Measurements from ENCODE around the gene AFAP1. TPM values are rescaled to one million over a fixed set of nuclear protein-coding genes. Genes with fewer than 3 reads are reported as not detected.

Gene AFAP1
- total and polyA plus RNA-seq, 5 donors from 2014 or later: 1.8 to 5.0 (median 2.2) TPM

DNA sequence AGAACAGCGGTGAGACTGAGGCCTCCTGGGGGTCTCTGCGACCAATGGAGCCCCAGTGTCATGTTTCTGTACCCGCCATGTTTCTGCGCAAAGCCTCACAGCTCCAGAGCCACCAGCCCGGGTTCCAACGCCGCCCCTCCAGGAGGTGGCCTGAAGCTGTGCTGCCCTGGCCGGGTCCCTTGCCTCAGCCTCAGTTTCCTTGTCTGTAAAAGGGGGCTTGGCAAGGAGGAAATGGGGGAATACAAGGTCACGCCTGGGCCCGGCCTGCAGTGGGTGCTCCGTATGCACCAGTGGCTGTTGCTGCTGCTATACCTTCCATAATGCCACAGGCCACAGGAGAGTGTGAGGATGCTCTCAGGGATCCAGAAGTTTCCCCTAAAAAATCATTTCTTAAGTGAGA, 229.5 kb downstream of the AFAP1 start:
- no peak overlapping the region for H3K4me3 ChIP-seq (ENCODE audit: low read depth, low read length)
- peaks cover 0 to 3% (median 0%) of the 10 kb centered on the region in 7 donors for H3K9me3 Mint-ChIP-seq
- H3K27ac ChIP-seq (ENCODE audit: insufficient read depth, low read length, poor library complexity, severe bottlenecking): no peak overlapping the region
- H3K4me1 ChIP-seq (ENCODE audit: control insufficient read depth, insufficient read depth, low read length, poor library complexity, severe bottlenecking): no peaks in the 10 kb centered on the region
- no peaks in the 10 kb centered on the region for H3K27me3 ChIP-seq (ENCODE audit: control insufficient read depth, insufficient read depth, low read length)
- H3K36me3 ChIP-seq (ENCODE audit: control insufficient read depth, insufficient read depth, low read length): no peaks in the 10 kb centered on the region
- DNase-seq (no peak), ATAC-seq (ENCODE audit: low read depth in 2 of 2) (no peak)
- H3K4me1 Mint-ChIP-seq: no peaks in the 10 kb centered on the region
- no peak overlapping the region for H3K4me3 Mint-ChIP-seq
- no peaks in the 10 kb centered on the region for H3K36me3 Mint-ChIP-seq
- no peaks in the 10 kb centered on the region for H3K27me3 Mint-ChIP-seq
- no peak overlapping the region for H3K27ac Mint-ChIP-seq
- no peaks in the 10 kb centered on the region for H3K9me3 ChIP-seq (ENCODE audit: control insufficient read depth in 2 of 2, low read length in 2 of 2)

- H3K4me1 Mint-ChIP-seq: no peaks in the 10 kb centered on the region
- no peaks in the 10 kb centered on the region for H3K27me3 Mint-ChIP-seq
- Histone ChIP-seq H3K27ac (ENCODE audit: insufficient read depth, low read length, poor library complexity, severe bottlenecking) (no peak overlapping the region), H3K27me3 (ENCODE audit: control insufficient read depth, insufficient read depth, low read length) (no peaks in the 10 kb centered on the region), H3K9me3 (ENCODE audit: control insufficient read depth in 2 of 2, low read length in 2 of 2) (no peaks in the 10 kb centered on the region), H3K4me1 (ENCODE audit: control insufficient read depth, insufficient read depth, low read length, poor library complexity, severe bottlenecking) (no peaks in the 10 kb centered on the region), H3K36me3 (ENCODE audit: control insufficient read depth, insufficient read depth, low read length) (no peaks in the 10 kb centered on the region), H3K4me3 (ENCODE audit: low read depth, low read length) (no peak overlapping the region)
- no peak overlapping the region for H3K4me3 Mint-ChIP-seq
- DNase-seq (no peak), ATAC-seq (ENCODE audit: low read depth in 2 of 2) (no peak)
- no peak overlapping the region for H3K27ac Mint-ChIP-seq
- H3K36me3 Mint-ChIP-seq: no peaks in the 10 kb centered on the region
- H3K9me3 Mint-ChIP-seq: no peaks in the 10 kb centered on the region
Measured at GRCh38 chr4:7709431-7709830, 230.2 kb downstream of the AFAP1 start.

DNA sequence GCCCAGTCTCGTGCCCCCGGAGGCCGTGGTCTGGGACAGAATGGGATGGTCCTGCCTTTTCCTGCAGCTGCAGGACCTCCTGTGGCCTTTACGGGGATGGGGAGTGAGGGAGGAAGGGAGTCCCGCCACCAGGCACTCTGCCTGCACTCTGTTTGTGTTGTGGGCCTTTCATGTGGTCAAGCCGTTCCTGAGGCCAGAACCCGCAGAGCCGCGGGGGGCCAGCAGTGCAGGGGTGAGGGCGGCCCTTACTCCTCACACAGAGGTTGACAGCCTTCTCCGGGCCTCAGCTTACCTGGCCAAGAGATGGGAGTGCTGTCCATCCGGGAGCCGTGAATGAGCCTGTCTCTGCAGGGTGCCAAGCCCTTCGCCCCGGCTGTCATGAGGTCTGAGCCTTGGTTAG, 230.7 kb downstream of the AFAP1 start:
- H3K27me3 Mint-ChIP-seq: no peaks in the 10 kb centered on the region
- H3K4me3 Mint-ChIP-seq: no peak overlapping the region
- H3K36me3 ChIP-seq (ENCODE audit: control insufficient read depth, insufficient read depth, low read length): no peaks in the 10 kb centered on the region
- H3K4me1 Mint-ChIP-seq: no peaks in the 10 kb centered on the region
- no peaks in the 10 kb centered on the region for H3K4me1 ChIP-seq (ENCODE audit: control insufficient read depth, insufficient read depth, low read length, poor library complexity, severe bottlenecking)
- H3K36me3 Mint-ChIP-seq: no peaks in the 10 kb centered on the region
- no peaks in the 10 kb centered on the region for H3K9me3 ChIP-seq (ENCODE audit: control insufficient read depth in 2 of 2, low read length in 2 of 2)
- H3K4me3 ChIP-seq (ENCODE audit: low read depth, low read length): no peak overlapping the region
- H3K27me3 ChIP-seq (ENCODE audit: control insufficient read depth, insufficient read depth, low read length): no peaks in the 10 kb centered on the region
- H3K9me3 Mint-ChIP-seq: no peaks in the 10 kb centered on the region
- no peak overlapping the region for H3K27ac Mint-ChIP-seq
- no peak overlapping the region for H3K27ac ChIP-seq (ENCODE audit: insufficient read depth, low read length, poor library complexity, severe bottlenecking)
- DNase-seq (no peak), ATAC-seq (ENCODE audit: low read depth in 2 of 2) (no peak)

Other genes starting within 250 kb of the AFAP1 start
- gene ABLIM2, start 219.0 kb upstream of the AFAP1 start, total RNA-seq: 2.0 TPM
- 1 to 10 TPM in 3 of 4 donors, under 1 TPM in 1; 0.88 to 1.5 (median 1.1) TPM for gene ABLIM2, start 219.0 kb upstream of the AFAP1 start, polyA plus RNA-seq